ENCODE measurements around the gene CDKN2B. TPM values are rescaled to one million over a fixed set of nuclear protein-coding genes. Genes with fewer than 3 reads are reported as not detected.

The CDKN2B gene
- total RNA-seq, 3 donors from 2014 or later = 7.3 to 70.1 (median 18.4) TPM

- H3K36me3 ChIP-seq = no peaks in the 10 kb centered on the region
- TF ChIP-seq CTCF (IDR thresholded peaks at IDR 0.05) (no peak), POLR2AphosphoS5 (IDR thresholded peaks at IDR 0.05) (no peak), POLR2A (IDR thresholded peaks at IDR 0.05) (no peak)
- H3K27me3 ChIP-seq = peaks cover 0 to 39% of the 10 kb centered on the region in 2 donors
- DNase-seq (ENCODE audit: low spot score in 2 of 2) = no peak
- no peaks in the 10 kb centered on the region for H3K9me3 ChIP-seq
- intact Hi-C loops (cut with DNase I; ENCODE audit: low total_unique reads) = no loop called here
- H3K4me1 ChIP-seq = no peaks in the 10 kb centered on the region
- H3K4me3 ChIP-seq = no peak overlapping the region
- H3K27ac ChIP-seq = no peak overlapping the region
Measured at GRCh38 chr9:21982861-21983560, 26.1 kb downstream of the CDKN2B start.

- no peak for TF ChIP-seq POLR2A (IDR thresholded peaks at IDR 0.05)
- TF ChIP-seq POLR2AphosphoS5 (IDR thresholded peaks at IDR 0.05) = no peak
- no peak for TF ChIP-seq CTCF (IDR thresholded peaks at IDR 0.05)
- intact Hi-C loops (cut with DNase I; ENCODE audit: low total_unique reads) = no loop called here
Measured at GRCh38 chr9:21982391-21982790, 26.7 kb downstream of the CDKN2B start.

GRCh38 chr9:21976334-21976875 is 32.7 kb downstream of the CDKN2B start:
- Histone ChIP-seq H3K27me3 (peaks cover 0 to 90% of the 10 kb centered on the region in 2 donors), H3K4me1 (no peaks in the 10 kb centered on the region), H3K36me3 (no peaks in the 10 kb centered on the region), H3K4me3 (no peak overlapping the region), H3K9me3 (no peaks in the 10 kb centered on the region), H3K27ac (no peak overlapping the region)
- intact Hi-C loops (cut with DNase I; ENCODE audit: low total_unique reads) = no loop called here
- TF ChIP-seq POLR2AphosphoS5 (IDR thresholded peaks at IDR 0.05) (no peak), CTCF (IDR thresholded peaks at IDR 0.05) (no peak), POLR2A (IDR thresholded peaks at IDR 0.05) (no peak)
- DNase-seq (ENCODE audit: low spot score in 2 of 2) = no peak

More at GRCh38 chr9:21982391-21982790, 26.7 kb downstream of the CDKN2B start:
- Histone ChIP-seq H3K4me1 (no peaks in the 10 kb centered on the region), H3K9me3 (no peaks in the 10 kb centered on the region), H3K27me3 (peaks cover 0 to 45% of the 10 kb centered on the region in 2 donors), H3K36me3 (no peaks in the 10 kb centered on the region), H3K27ac (no peak overlapping the region), H3K4me3 (no peak overlapping the region)
- DNase-seq (ENCODE audit: low spot score in 2 of 2) = no peak

GRCh38 chr9:21974722-21975409 is 34.2 kb downstream of the CDKN2B start:
- peak overlapping the region; percentile 24 to 74 (median 47) for H3K4me3 ChIP-seq
- H3K27ac ChIP-seq = no peak overlapping the region
- TF ChIP-seq CTCF (IDR thresholded peaks at IDR 0.05) (no peak), POLR2AphosphoS5 (IDR thresholded peaks at IDR 0.05) (no peak), POLR2A (IDR thresholded peaks at IDR 0.05) (no peak)
- H3K27me3 ChIP-seq = peaks cover 4 to 100% of the 10 kb centered on the region in 2 donors
- no peak for DNase-seq (ENCODE audit: low spot score in 2 of 2)
- no peaks in the 10 kb centered on the region for H3K4me1 ChIP-seq
- no peaks in the 10 kb centered on the region for H3K9me3 ChIP-seq
- intact Hi-C loops (cut with DNase I; ENCODE audit: low total_unique reads) = no loop called here
- H3K36me3 ChIP-seq = no peaks in the 10 kb centered on the region

GRCh38 chr9:21974343-21974721 is 34.8 kb downstream of the CDKN2B start:
- intact Hi-C loops (cut with DNase I; ENCODE audit: low total_unique reads) = no loop called here
- H3K4me3 ChIP-seq = peak overlapping the region; percentile 24 to 74 (median 47)
- DNase-seq (ENCODE audit: low spot score in 2 of 2) = no peak
- TF ChIP-seq POLR2AphosphoS5 (IDR thresholded peaks at IDR 0.05) = no peak
- TF ChIP-seq CTCF (IDR thresholded peaks at IDR 0.05) = no peak
- TF ChIP-seq POLR2A (IDR thresholded peaks at IDR 0.05) = no peak
- H3K4me1 ChIP-seq = no peaks in the 10 kb centered on the region
- no peak overlapping the region for H3K27ac ChIP-seq
- H3K36me3 ChIP-seq = no peaks in the 10 kb centered on the region
- no peaks in the 10 kb centered on the region for H3K9me3 ChIP-seq
- peaks cover 4 to 100% of the 10 kb centered on the region in 2 donors for H3K27me3 ChIP-seq

All from breast epithelium (tissue), 4 donors.